Activated T-helper 2 cell treated with anti-CD3 and anti-CD28 coated beads, Interferon-gamma antibody, Interleukin-2, Interleukin-4, amounts not matched to agents 10 μg/mL and 5 μg/mL and 100 μg/mL, durations not matched to agents 14 hours and 24 hours and 36 hours (primary cell): Measurements from ENCODE around the gene PAIP2. TPM values are rescaled to one million over a fixed set of nuclear protein-coding genes. Genes with fewer than 3 reads are reported as not detected.

Source experiments
- DNase-seq: peaks from one replicate; pipeline ENCODE4 v3.0.0; 2021; ENCODE audit warnings: low spot score
- H3K27ac Mint-ChIP-seq: one replicate; pipeline ENCODE4 v1.8.0; 2021; ENCODE audit warnings: mixed read lengths
- H3K27me3 Mint-ChIP-seq: one replicate; pipeline ENCODE4 v1.8.0; 2021; ENCODE audit warnings: low read depth, mixed read lengths
- H3K36me3 Mint-ChIP-seq: one replicate; pipeline ENCODE4 v1.8.0; 2021; ENCODE audit warnings: low read depth, mixed read lengths
- H3K4me1 Mint-ChIP-seq: one replicate; pipeline ENCODE4 v1.8.0; 2021; ENCODE audit warnings: low read depth, mixed read lengths
- H3K4me3 Mint-ChIP-seq: one replicate; pipeline ENCODE4 v1.8.0; 2021; ENCODE audit warnings: low read depth, mild to moderate bottlenecking, moderate library complexity, mixed read lengths
- H3K9me3 Mint-ChIP-seq: one replicate; pipeline ENCODE4 v1.8.0; 2021; ENCODE audit warnings: mixed read lengths
- intact Hi-C: fragments of 100-400 bp; cut with micrococcal nuclease; formaldehyde crosslinking; loops from one replicate; pipeline ENCODE4 v1.15.1; 2023
- total RNA-seq: library from RNA; stranded (reverse); gene quantifications from 2 replicates; pipeline ENCODE4 v1.2.3, GENCODE V29; 2022

PAIP2 gene
- total RNA-seq, 1 donor from 2014 or later: 98.2 TPM

- Mint-ChIP-seq H3K27me3 (no peaks in the 10 kb centered on the region), H3K36me3 (peaks cover 59% of the 10 kb centered on the region), H3K4me1 (peaks cover 59% of the 10 kb centered on the region), H3K4me3 (peak overlapping the region; percentile 66), H3K27ac (peak overlapping the region; percentile 97), H3K9me3 (no peaks in the 10 kb centered on the region)
- no peak for DNase-seq
- intact Hi-C loops: loop anchor here (1.0 to 10.0 kb wide), 9 partner anchors 23 to 349 kb away; partner anchors contain the start of genes DNAJC18, STING1 and UBE2D2
Observed at GRCh38 chr5:139415221-139415861, 73.7 kb downstream of the PAIP2 start.

GRCh38 chr5:139415869-139416268, 74.2 kb downstream of the PAIP2 start:
- no peaks in the 10 kb centered on the region for H3K9me3 Mint-ChIP-seq
- peak overlapping the region; percentile 66 for H3K4me3 Mint-ChIP-seq
- no peak for DNase-seq
- no peaks in the 10 kb centered on the region for H3K27me3 Mint-ChIP-seq
- peak overlapping the region; percentile 97 for H3K27ac Mint-ChIP-seq
- peaks cover 61% of the 10 kb centered on the region for H3K36me3 Mint-ChIP-seq
- H3K4me1 Mint-ChIP-seq: peaks cover 60% of the 10 kb centered on the region
- intact Hi-C loops: loop anchor here (1.0 to 10.0 kb wide), 9 partner anchors 23 to 349 kb away; partner anchors contain the start of genes DNAJC18, STING1 and UBE2D2

- H3K27ac Mint-ChIP-seq: peak overlapping the region; percentile 97
- H3K4me1 Mint-ChIP-seq: peaks cover 59% of the 10 kb centered on the region
- H3K9me3 Mint-ChIP-seq: no peaks in the 10 kb centered on the region
- no peak overlapping the region for H3K4me3 Mint-ChIP-seq
- peaks cover 59% of the 10 kb centered on the region for H3K36me3 Mint-ChIP-seq
- intact Hi-C loops: loop anchor here (10.0 kb wide), 2 partner anchors 218 to 348 kb away; no protein-coding TSS in a partner anchor
- H3K27me3 Mint-ChIP-seq: no peaks in the 10 kb centered on the region
- DNase-seq: no peak
Observed at GRCh38 chr5:139416651-139417050, 75.0 kb downstream of the PAIP2 start.

- peaks cover 59% of the 10 kb centered on the region for H3K4me1 Mint-ChIP-seq
- H3K27me3 Mint-ChIP-seq: no peaks in the 10 kb centered on the region
- DNase-seq: no peak
- no peaks in the 10 kb centered on the region for H3K9me3 Mint-ChIP-seq
- H3K36me3 Mint-ChIP-seq: peaks cover 57% of the 10 kb centered on the region
- intact Hi-C loops: loop anchor here (10.0 kb wide), 2 partner anchors 218 to 348 kb away; no protein-coding TSS in a partner anchor
- peak overlapping the region; percentile 97 for H3K27ac Mint-ChIP-seq
- H3K4me3 Mint-ChIP-seq: no peak overlapping the region
Observed at GRCh38 chr5:139417214-139417613, 75.6 kb downstream of the PAIP2 start.

- intact Hi-C loops: loop anchor here (10.0 kb wide), 2 partner anchors 216 to 346 kb away; no protein-coding TSS in a partner anchor
- Mint-ChIP-seq H3K36me3 (peaks cover 55% of the 10 kb centered on the region), H3K27ac (peak overlapping the region; percentile 52)
Observed at GRCh38 chr5:139418793-139419192, 77.1 kb downstream of the PAIP2 start.

More at GRCh38 chr5:139418793-139419192, 77.1 kb downstream of the PAIP2 start:
- no peak for DNase-seq
- Mint-ChIP-seq H3K27me3 (no peaks in the 10 kb centered on the region), H3K9me3 (no peaks in the 10 kb centered on the region), H3K4me1 (peaks cover 50% of the 10 kb centered on the region), H3K4me3 (no peak overlapping the region)

Other genes with a start within 250 kb of the PAIP2 start
- gene SIL1, start 143.5 kb upstream of the PAIP2 start, total RNA-seq: 31.1 and 37.8 TPM in 2 replicates
- 259 TPM in 2 replicates for gene MATR3, start 48.1 kb upstream of the PAIP2 start, total RNA-seq
- gene SLC23A1, start 41.4 kb downstream of the PAIP2 start, total RNA-seq: 2.1 and 4.2 TPM in 2 replicates
- 48.3 and 53.6 TPM in 2 replicates for gene MZB1, start 48.1 kb downstream of the PAIP2 start, total RNA-seq
- 7.7 and 8.3 TPM in 2 replicates for gene PROB1, start 53.2 kb downstream of the PAIP2 start, total RNA-seq
- 4.7 and 4.8 TPM in 2 replicates for gene SPATA24, start 62.2 kb downstream of the PAIP2 start, total RNA-seq
- 29.8 and 35.8 TPM in 2 replicates for gene DNAJC18, start 97.7 kb downstream of the PAIP2 start, total RNA-seq
- gene ECSCR, start 120.9 kb downstream of the PAIP2 start, total RNA-seq: 1.0 and 1.7 TPM in 2 replicates
- gene SMIM33, start 129.2 kb downstream of the PAIP2 start, total RNA-seq: 0.23 and 0.25 TPM in 2 replicates
- gene STING1, start 140.9 kb downstream of the PAIP2 start, total RNA-seq: 167 and 169 TPM in 2 replicates
- 249 and 262 TPM in 2 replicates for gene UBE2D2, start 219.5 kb downstream of the PAIP2 start, total RNA-seq